Progenitor cell of endocrine pancreas (in vitro differentiated cells): ENCODE measurements around the gene FAM171A2. TPM values are rescaled to one million over a fixed set of nuclear protein-coding genes. Genes with fewer than 3 reads are reported as not detected.

Experiments used
- DNase-seq: peaks from one replicate; pipeline ENCODE4 v3.0.0; 2021; ENCODE audit warnings: low spot score; ENCODE audit not compliant: unreplicated experiment
- H3K27ac Mint-ChIP-seq: 2 replicates; pipeline ENCODE4 v1.8.0; 2021; ENCODE audit warnings: mild to moderate bottlenecking, moderate library complexity, mixed read lengths
- H3K27me3 Mint-ChIP-seq: 2 replicates; pipeline ENCODE4 v1.8.0; 2021; ENCODE audit warnings: mixed read lengths
- H3K36me3 Mint-ChIP-seq: 2 replicates; pipeline ENCODE4 v1.8.0; 2022; ENCODE audit warnings: mixed read lengths; ENCODE audit not compliant: insufficient read depth
- H3K4me1 Mint-ChIP-seq: 2 replicates; pipeline ENCODE4 v1.8.0; 2021; ENCODE audit warnings: low read depth, mixed read lengths
- H3K4me3 Mint-ChIP-seq: 2 replicates; pipeline ENCODE4 v1.8.0; 2021; ENCODE audit warnings: low read depth, mild to moderate bottlenecking, moderate library complexity, mixed read lengths
- H3K9me3 Mint-ChIP-seq: 2 replicates; pipeline ENCODE4 v1.8.0; 2021; ENCODE audit warnings: low read depth, mixed read lengths
- CTCF ChIP-seq: fragments of 200-600 bp; sonication (generic); IDR thresholded peaks from one replicate; pipeline ENCODE4 v1.5.0; 2021; ENCODE audit warnings: antibody characterized with exemption, mild to moderate bottlenecking; ENCODE audit not compliant: unreplicated experiment
- total RNA-seq: library from RNA; stranded (reverse); gene quantifications from 2 replicates; pipeline ENCODE4 v1.2.1, GENCODE V29; 2021

The FAM171A2 gene
- total RNA-seq, 1 donor from 2014 or later = 42.5 TPM

DNA sequence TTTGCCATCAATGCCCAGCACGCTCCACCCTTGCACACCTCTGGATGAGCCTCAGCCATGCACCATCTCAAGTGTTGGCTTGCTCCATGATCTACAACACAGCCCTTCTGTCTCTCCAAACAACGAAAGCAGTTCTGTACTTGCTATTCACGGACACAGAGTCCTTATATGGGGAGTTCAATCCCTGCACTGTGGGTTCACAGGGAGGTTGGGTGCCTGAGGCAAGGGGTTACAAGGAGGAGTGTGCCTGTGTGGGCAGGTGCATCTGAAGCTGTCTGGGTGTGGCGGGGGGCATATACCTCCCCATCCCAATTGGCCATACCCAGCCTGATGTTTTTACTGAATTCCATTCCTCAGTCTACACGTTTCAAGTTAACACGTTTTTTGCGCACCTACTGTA, 49.6 kb downstream of the FAM171A2 start:
- no peaks in the 10 kb centered on the region for H3K9me3 Mint-ChIP-seq
- no peak overlapping the region for H3K27ac Mint-ChIP-seq
- peaks cover 9% of the 10 kb centered on the region for H3K4me1 Mint-ChIP-seq
- peak overlapping the region; percentile 24 for H3K4me3 Mint-ChIP-seq
- no peaks in the 10 kb centered on the region for H3K36me3 Mint-ChIP-seq
- no peak for TF ChIP-seq CTCF
- H3K27me3 Mint-ChIP-seq = peaks cover 68% of the 10 kb centered on the region
- DNase-seq = no peak

GRCh38 chr17:44312396-44313104, 51.1 kb downstream of the FAM171A2 start:
- Mint-ChIP-seq H3K36me3 (no peaks in the 10 kb centered on the region), H3K4me3 (no peak overlapping the region), H3K27me3 (peaks cover 62% of the 10 kb centered on the region), H3K9me3 (no peaks in the 10 kb centered on the region), H3K27ac (peak overlapping the region; percentile 66), H3K4me1 (peaks cover 10% of the 10 kb centered on the region)
- TF ChIP-seq CTCF = no peak
- no peak for DNase-seq

- Mint-ChIP-seq H3K27ac (no peak overlapping the region), H3K9me3 (no peaks in the 10 kb centered on the region), H3K4me3 (no peak overlapping the region), H3K27me3 (peaks cover 61% of the 10 kb centered on the region), H3K4me1 (peaks cover 12% of the 10 kb centered on the region), H3K36me3 (no peaks in the 10 kb centered on the region)
- no peak for DNase-seq
- no peak for TF ChIP-seq CTCF
These were observed 52.0 kb downstream of the FAM171A2 start for GRCh38 chr17:44311562-44312181.

DNA sequence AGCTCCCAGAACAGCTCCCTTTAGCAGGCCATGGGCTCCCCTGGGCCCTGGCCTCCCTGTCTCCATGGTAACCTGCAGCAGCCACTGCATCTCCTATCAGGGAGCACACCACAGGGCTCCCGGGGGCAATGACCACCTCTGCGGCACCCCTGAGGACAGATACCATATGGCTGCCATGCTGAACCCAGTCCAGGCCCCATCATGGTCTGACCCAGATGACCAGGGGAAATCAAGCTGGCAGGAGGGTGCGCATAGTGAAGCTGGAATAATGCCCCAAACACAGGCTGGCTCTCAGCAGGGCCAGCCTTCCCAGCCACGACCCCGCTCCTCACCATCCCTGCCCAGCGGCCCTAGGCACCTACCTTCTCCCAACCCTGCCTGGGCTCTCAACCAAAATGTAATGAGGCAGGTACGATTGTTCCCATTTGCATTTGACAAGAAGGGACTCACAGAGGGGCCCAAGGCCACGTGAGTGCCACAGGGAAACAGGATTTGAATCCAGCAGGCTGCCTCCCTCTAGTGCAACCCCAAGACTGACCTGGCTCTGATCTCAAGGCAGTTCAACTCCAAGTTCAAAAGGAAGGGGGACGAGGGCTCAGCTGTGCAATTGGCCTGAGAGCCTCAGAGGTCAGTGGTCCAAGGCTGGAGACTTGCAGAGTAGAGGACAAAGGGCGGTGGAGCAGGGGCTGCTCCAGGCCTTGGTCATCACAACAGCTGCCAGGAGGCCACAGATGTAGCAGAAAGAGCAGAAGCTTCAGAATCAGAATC, 52.9 kb downstream of the FAM171A2 start:
- TF ChIP-seq CTCF = no peak
- Mint-ChIP-seq H3K36me3 (no peaks in the 10 kb centered on the region), H3K27ac (no peak overlapping the region), H3K4me1 (peaks cover 7% of the 10 kb centered on the region), H3K27me3 (peaks cover 58% of the 10 kb centered on the region), H3K9me3 (no peaks in the 10 kb centered on the region), H3K4me3 (no peak overlapping the region)
- no peak for DNase-seq

DNA sequence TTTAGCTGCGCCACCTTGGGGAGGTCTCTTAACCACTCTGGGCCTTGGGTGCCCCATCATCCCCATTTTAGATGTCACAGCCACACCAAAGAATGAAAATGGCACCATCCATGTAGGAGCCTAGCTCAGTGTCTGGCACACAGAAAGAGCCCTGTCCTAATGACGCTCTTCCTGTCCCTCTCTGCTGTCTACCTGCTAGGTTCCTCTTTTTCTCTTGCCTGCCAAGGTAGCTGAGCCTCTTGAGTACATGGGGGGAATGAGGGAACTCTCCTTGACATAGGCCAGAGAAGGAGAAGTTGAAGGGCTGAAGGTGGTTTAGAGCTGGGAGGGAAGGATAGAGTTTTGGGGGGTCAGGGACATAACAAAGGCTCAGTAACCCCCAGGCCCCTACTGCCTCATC, 53.5 kb downstream of the FAM171A2 start:
- no peak for TF ChIP-seq CTCF
- H3K27ac Mint-ChIP-seq = no peak overlapping the region
- H3K4me1 Mint-ChIP-seq = peaks cover 3% of the 10 kb centered on the region
- DNase-seq = no peak
- no peak overlapping the region for H3K4me3 Mint-ChIP-seq
- no peaks in the 10 kb centered on the region for H3K36me3 Mint-ChIP-seq
- no peaks in the 10 kb centered on the region for H3K9me3 Mint-ChIP-seq
- peaks cover 53% of the 10 kb centered on the region for H3K27me3 Mint-ChIP-seq
